ENCODE results near the gene NOL7.

Gene NOL7

GRCh38 chr6:13597073-13597472, 18.1 kb upstream of the NOL7 start:
- no peak for DNase-seq (ENCODE audit: low read depth)

- no peak for DNase-seq (ENCODE audit: low read depth)
Observed at GRCh38 chr6:13600036-13600435, 15.1 kb upstream of the NOL7 start.

GRCh38 chr6:13604135-13604534, 11.0 kb upstream of the NOL7 start:
- DNase-seq (ENCODE audit: low read depth) = no peak

- DNase-seq (ENCODE audit: low read depth) = no peak
Observed at GRCh38 chr6:13604546-13605416, 10.4 kb upstream of the NOL7 start.

- no peak for DNase-seq (ENCODE audit: low read depth)
Observed at GRCh38 chr6:13605634-13606033, 9.5 kb upstream of the NOL7 start.

GRCh38 chr6:13611715-13612114, 3.4 kb upstream of the NOL7 start:
- no peak for DNase-seq (ENCODE audit: low read depth)

- DNase-seq (ENCODE audit: low read depth) = no peak
Observed at GRCh38 chr6:13613029-13613594, 2.0 kb upstream of the NOL7 start.

GRCh38 chr6:13614126-13614925, 809 bp upstream of the NOL7 start:
- DNase-seq (ENCODE audit: low read depth) = no peak

- peak; percentile 24 for DNase-seq (ENCODE audit: low read depth)
Observed at GRCh38 chr6:13615792-13616120, 621 bp downstream of the NOL7 start.

- DNase-seq (ENCODE audit: low read depth) = no peak
Observed at GRCh38 chr6:13617066-13617465, 1.9 kb downstream of the NOL7 start.

- DNase-seq (ENCODE audit: low read depth) = no peak
Observed at GRCh38 chr6:13624871-13625288, 9.7 kb downstream of the NOL7 start.

GRCh38 chr6:13629459-13630116, 14.5 kb downstream of the NOL7 start:
- no peak for DNase-seq (ENCODE audit: low read depth)

- no peak for DNase-seq (ENCODE audit: low read depth)
Observed at GRCh38 chr6:13630499-13630898, 15.4 kb downstream of the NOL7 start.

- no peak for DNase-seq (ENCODE audit: low read depth)
Observed at GRCh38 chr6:13633343-13633742, 18.2 kb downstream of the NOL7 start.

- no peak for DNase-seq (ENCODE audit: low read depth)
Observed at GRCh38 chr6:13635948-13636658, 21.0 kb downstream of the NOL7 start.

GRCh38 chr6:13638014-13638413, 22.9 kb downstream of the NOL7 start:
- DNase-seq (ENCODE audit: low read depth) = no peak

- DNase-seq (ENCODE audit: low read depth) = no peak
Observed at GRCh38 chr6:13638626-13639025, 23.5 kb downstream of the NOL7 start.

- no peak for DNase-seq (ENCODE audit: low read depth)
Observed at GRCh38 chr6:13641315-13641714, 26.2 kb downstream of the NOL7 start.

- no peak for DNase-seq (ENCODE audit: low read depth)
Observed at GRCh38 chr6:13643125-13643524, 28.0 kb downstream of the NOL7 start.

GRCh38 chr6:13648850-13649249, 33.7 kb downstream of the NOL7 start:
- DNase-seq (ENCODE audit: low read depth) = no peak

- no peak for DNase-seq (ENCODE audit: low read depth)
Observed at GRCh38 chr6:13649393-13649792, 34.3 kb downstream of the NOL7 start.

- no peak for DNase-seq (ENCODE audit: low read depth)
Observed at GRCh38 chr6:13653296-13653695, 38.2 kb downstream of the NOL7 start.

All from stimulated activated CD8-positive, alpha-beta memory T cell treated with anti-CD3 and anti-CD28 coated beads, Interleukin-12 subunit alpha, Interleukin-12 subunit beta, amount 100 ng/mL, for 4 hours (primary cell).